Type B pancreatic cell (in vitro differentiated cells): ENCODE measurements around the gene GNAI3. TPM values are rescaled to one million over a fixed set of nuclear protein-coding genes. Genes with fewer than 3 reads are reported as not detected.

Experiments
- DNase-seq: peaks from one replicate; pipeline ENCODE4 v3.0.0; 2021; ENCODE audit warnings: mixed read lengths; ENCODE audit not compliant: unreplicated experiment; ENCODE audit errors: extremely low spot score
- H3K27ac Mint-ChIP-seq: 2 replicates; pipeline ENCODE4 v1.8.0; 2021; ENCODE audit warnings: mild to moderate bottlenecking, mixed read lengths
- H3K27me3 Mint-ChIP-seq: 2 replicates; pipeline ENCODE4 v1.8.0; 2021; ENCODE audit warnings: mixed read lengths
- H3K36me3 Mint-ChIP-seq: 2 replicates; pipeline ENCODE4 v1.8.0; 2021; ENCODE audit warnings: mixed read lengths
- H3K4me1 Mint-ChIP-seq: one replicate; pipeline ENCODE4 v1.8.0; 2021; ENCODE audit warnings: mixed read lengths; ENCODE audit not compliant: unreplicated experiment
- H3K4me3 Mint-ChIP-seq: 2 replicates; pipeline ENCODE4 v1.8.0; 2021; ENCODE audit warnings: mild to moderate bottlenecking, mixed read lengths
- H3K9me3 Mint-ChIP-seq: 2 replicates; pipeline ENCODE4 v1.8.0; 2021; ENCODE audit warnings: mixed read lengths
- total RNA-seq: library from RNA; stranded (reverse); gene quantifications from 2 replicates; pipeline ENCODE4 v1.2.1, GENCODE V29; 2021; ENCODE audit warnings: low replicate concordance
- TF ChIP-seq, protein P1 (sequence below): fragments of 200-600 bp; sonication (generic); conservative IDR thresholded peaks from 2 replicates; pipeline ENCODE4 v1.5.0; 2021; ENCODE audit warnings: antibody characterized with exemption, mild to moderate bottlenecking

Gene GNAI3
- total RNA-seq, 1 donor from 2014 or later = 8.9 TPM

- H3K27me3 Mint-ChIP-seq = no peaks in the 10 kb centered on the region
- no peak overlapping the region for H3K4me3 Mint-ChIP-seq
- peaks cover 51% of the 10 kb centered on the region for H3K36me3 Mint-ChIP-seq
- H3K27ac Mint-ChIP-seq = no peak overlapping the region
- TF ChIP-seq, protein P1, sequence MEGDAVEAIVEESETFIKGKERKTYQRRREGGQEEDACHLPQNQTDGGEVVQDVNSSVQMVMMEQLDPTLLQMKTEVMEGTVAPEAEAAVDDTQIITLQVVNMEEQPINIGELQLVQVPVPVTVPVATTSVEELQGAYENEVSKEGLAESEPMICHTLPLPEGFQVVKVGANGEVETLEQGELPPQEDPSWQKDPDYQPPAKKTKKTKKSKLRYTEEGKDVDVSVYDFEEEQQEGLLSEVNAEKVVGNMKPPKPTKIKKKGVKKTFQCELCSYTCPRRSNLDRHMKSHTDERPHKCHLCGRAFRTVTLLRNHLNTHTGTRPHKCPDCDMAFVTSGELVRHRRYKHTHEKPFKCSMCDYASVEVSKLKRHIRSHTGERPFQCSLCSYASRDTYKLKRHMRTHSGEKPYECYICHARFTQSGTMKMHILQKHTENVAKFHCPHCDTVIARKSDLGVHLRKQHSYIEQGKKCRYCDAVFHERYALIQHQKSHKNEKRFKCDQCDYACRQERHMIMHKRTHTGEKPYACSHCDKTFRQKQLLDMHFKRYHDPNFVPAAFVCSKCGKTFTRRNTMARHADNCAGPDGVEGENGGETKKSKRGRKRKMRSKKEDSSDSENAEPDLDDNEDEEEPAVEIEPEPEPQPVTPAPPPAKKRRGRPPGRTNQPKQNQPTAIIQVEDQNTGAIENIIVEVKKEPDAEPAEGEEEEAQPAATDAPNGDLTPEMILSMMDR = no peak
- DNase-seq = no peak
- no peaks in the 10 kb centered on the region for H3K9me3 Mint-ChIP-seq
- H3K4me1 Mint-ChIP-seq = no peaks in the 10 kb centered on the region
Observed at GRCh38 chr1:109584766-109585165, 36.4 kb downstream of the GNAI3 start.

- DNase-seq = no peak
- TF ChIP-seq, protein P1 = no peak
- peaks cover 42% of the 10 kb centered on the region for H3K36me3 Mint-ChIP-seq
- H3K9me3 Mint-ChIP-seq = no peaks in the 10 kb centered on the region
- H3K4me3 Mint-ChIP-seq = no peak overlapping the region
- no peak overlapping the region for H3K27ac Mint-ChIP-seq
- H3K4me1 Mint-ChIP-seq = no peaks in the 10 kb centered on the region
- no peaks in the 10 kb centered on the region for H3K27me3 Mint-ChIP-seq
Observed at GRCh38 chr1:109586055-109586454, 37.6 kb downstream of the GNAI3 start.

GRCh38 chr1:109589177-109589576, 40.8 kb downstream of the GNAI3 start:
- Mint-ChIP-seq H3K4me1 (no peaks in the 10 kb centered on the region), H3K36me3 (peaks cover 34% of the 10 kb centered on the region), H3K27ac (no peak overlapping the region), H3K27me3 (no peaks in the 10 kb centered on the region), H3K9me3 (no peaks in the 10 kb centered on the region), H3K4me3 (no peak overlapping the region)
- DNase-seq = no peak
- TF ChIP-seq, protein P1 = no peak

DNA sequence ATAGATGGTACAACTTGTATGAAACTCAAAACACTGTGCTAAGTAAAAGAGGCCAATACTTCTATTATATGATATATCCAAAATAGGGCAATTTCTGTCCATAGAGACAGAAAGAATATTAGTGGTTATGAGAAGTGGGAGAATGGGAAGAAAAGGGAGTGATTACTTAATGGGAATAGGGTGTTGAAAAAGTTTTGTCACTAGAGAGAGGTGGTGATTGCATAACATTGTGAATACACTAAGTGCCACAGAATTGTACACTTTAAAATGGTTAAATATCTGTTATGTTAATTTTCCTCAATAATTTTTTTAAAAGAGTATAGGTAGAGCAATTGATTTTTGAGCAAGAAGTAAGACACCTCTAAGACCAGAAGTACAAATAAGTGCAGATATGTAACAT, 41.3 kb downstream of the GNAI3 start:
- DNase-seq = no peak
- no peak overlapping the region for H3K4me3 Mint-ChIP-seq
- H3K4me1 Mint-ChIP-seq = no peaks in the 10 kb centered on the region
- TF ChIP-seq, protein P1 = no peak
- no peaks in the 10 kb centered on the region for H3K9me3 Mint-ChIP-seq
- H3K27ac Mint-ChIP-seq = no peak overlapping the region
- no peaks in the 10 kb centered on the region for H3K27me3 Mint-ChIP-seq
- H3K36me3 Mint-ChIP-seq = peaks cover 32% of the 10 kb centered on the region

GRCh38 chr1:109592916-109593315, 44.5 kb downstream of the GNAI3 start:
- Mint-ChIP-seq H3K9me3 (no peaks in the 10 kb centered on the region), H3K27me3 (no peaks in the 10 kb centered on the region), H3K27ac (no peak overlapping the region), H3K4me3 (no peak overlapping the region), H3K36me3 (peaks cover 12% of the 10 kb centered on the region), H3K4me1 (no peaks in the 10 kb centered on the region)
- TF ChIP-seq, protein P1 = no peak
- DNase-seq = no peak

DNA sequence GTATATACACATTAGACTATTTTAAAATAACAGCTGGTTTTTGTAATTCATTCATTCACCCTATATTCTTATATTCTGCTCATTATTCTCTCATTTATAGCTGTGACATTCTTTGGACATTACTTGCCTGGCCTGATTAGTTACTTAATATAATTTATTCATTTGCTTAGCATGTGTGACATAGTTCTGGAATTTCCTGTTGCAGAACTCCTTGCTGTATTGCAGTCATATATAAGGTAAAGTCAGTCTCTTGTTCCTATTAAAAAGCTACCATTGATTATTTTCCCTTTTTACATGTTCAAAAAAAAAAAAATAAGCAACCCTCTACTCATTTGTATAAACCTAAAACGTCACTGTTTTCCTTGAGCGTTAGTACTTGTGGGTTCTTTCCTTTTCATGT, 47.1 kb downstream of the GNAI3 start:
- no peaks in the 10 kb centered on the region for H3K9me3 Mint-ChIP-seq
- TF ChIP-seq, protein P1 = no peak
- peaks cover 6% of the 10 kb centered on the region for H3K4me1 Mint-ChIP-seq
- no peaks in the 10 kb centered on the region for H3K27me3 Mint-ChIP-seq
- no peak for DNase-seq
- H3K36me3 Mint-ChIP-seq = peaks cover 8% of the 10 kb centered on the region
- no peak overlapping the region for H3K4me3 Mint-ChIP-seq
- no peak overlapping the region for H3K27ac Mint-ChIP-seq
